ENCODE data around the gene SRPK1.
"Not testable (repeated sequence)": the region's sequence is repeated elsewhere in the genome, so short reads cannot be mapped to it uniquely, and the experiment has no call there.

SRPK1 gene

GRCh38 chr6:35931120-35931561 is 10.2 kb upstream of the SRPK1 start:
- DNase-seq (ENCODE audit: low read depth), result no peak

- DNase-seq (ENCODE audit: low read depth), result no peak
Observed at GRCh38 chr6:35929601-35930000, 8.7 kb upstream of the SRPK1 start.

- DNase-seq (ENCODE audit: low read depth), result no peak
Observed at GRCh38 chr6:35926509-35927215, 5.8 kb upstream of the SRPK1 start.

- DNase-seq (ENCODE audit: low read depth), result no peak
Observed at GRCh38 chr6:35925961-35926360, 5.1 kb upstream of the SRPK1 start.

- DNase-seq (ENCODE audit: low read depth), result no peak
Observed at GRCh38 chr6:35924146-35924545, 3.2 kb upstream of the SRPK1 start.

GRCh38 chr6:35922139-35922554 is 1.2 kb upstream of the SRPK1 start:
- no peak for DNase-seq (ENCODE audit: low read depth)

- peak; percentile 21 for DNase-seq (ENCODE audit: low read depth)
Observed at GRCh38 chr6:35919827-35920751, 809 bp downstream of the SRPK1 start.

GRCh38 chr6:35919085-35919826 is 1.6 kb downstream of the SRPK1 start:
- DNase-seq (ENCODE audit: low read depth), result no peak

GRCh38 chr6:35916893-35917292 is 4.0 kb downstream of the SRPK1 start:
- DNase-seq (ENCODE audit: low read depth), result not testable (repeated sequence)

- no peak for DNase-seq (ENCODE audit: low read depth)
Observed at GRCh38 chr6:35916056-35916455, 4.8 kb downstream of the SRPK1 start.

GRCh38 chr6:35914536-35914935 is 6.4 kb downstream of the SRPK1 start:
- DNase-seq (ENCODE audit: low read depth), result no peak

- no peak for DNase-seq (ENCODE audit: low read depth)
Observed at GRCh38 chr6:35911871-35912653, 8.8 kb downstream of the SRPK1 start.

GRCh38 chr6:35909571-35909970 is 11.3 kb downstream of the SRPK1 start:
- not testable (repeated sequence) for DNase-seq (ENCODE audit: low read depth)

- not testable (repeated sequence) for DNase-seq (ENCODE audit: low read depth)
Observed at GRCh38 chr6:35908753-35909401, 12.0 kb downstream of the SRPK1 start.

- no peak for DNase-seq (ENCODE audit: low read depth)
Observed at GRCh38 chr6:35907750-35908149, 13.1 kb downstream of the SRPK1 start.

- DNase-seq (ENCODE audit: low read depth), result no peak
Observed at GRCh38 chr6:35906499-35906846, 14.4 kb downstream of the SRPK1 start.

- DNase-seq (ENCODE audit: low read depth), result no peak
Observed at GRCh38 chr6:35905841-35906498, 14.9 kb downstream of the SRPK1 start.

GRCh38 chr6:35905141-35905785 is 15.6 kb downstream of the SRPK1 start:
- no peak for DNase-seq (ENCODE audit: low read depth)

- DNase-seq (ENCODE audit: low read depth), result no peak
Observed at GRCh38 chr6:35903679-35904078, 17.2 kb downstream of the SRPK1 start.

GRCh38 chr6:35900448-35900847 is 20.4 kb downstream of the SRPK1 start:
- no peak for DNase-seq (ENCODE audit: low read depth)

Measured in stimulated activated CD8-positive, alpha-beta memory T cell treated with anti-CD3 and anti-CD28 coated beads, Interleukin-4, amount 100 ng/mL, for 24 hours (primary cell).